Kidney epithelial cell (primary cell): ENCODE data around the gene VPS13A. TPM values are rescaled to one million over a fixed set of nuclear protein-coding genes. Genes with fewer than 3 reads are reported as not detected.

Experiments
- DNase-seq: peaks from one replicate; pipeline ENCODE4 v3.0.0-alpha.2; 2010; ENCODE audit warnings: low read depth
- H3K27me3 ChIP-seq: 2 replicates; pipeline ENCODE4 v1.6.0; 2011; ENCODE audit warnings: low read length; ENCODE audit not compliant: control insufficient read depth, insufficient read depth
- H3K36me3 ChIP-seq: 2 replicates; pipeline ENCODE4 v1.5.1; 2011; ENCODE audit warnings: low read length; ENCODE audit not compliant: control insufficient read depth, insufficient read depth
- H3K4me3 ChIP-seq: 2 replicates; pipeline ENCODE4 v1.5.1; 2011; ENCODE audit warnings: low read depth, mild to moderate bottlenecking, control low read depth, low read length
- CTCF ChIP-seq: IDR thresholded peaks from 2 replicates; pipeline ENCODE4 v1.5.1; 2011; ENCODE audit warnings: mild to moderate bottlenecking, moderate library complexity, low read length, control low read depth, inconsistent platforms; ENCODE audit not compliant: insufficient read depth, poor library complexity, severe bottlenecking
- total RNA-seq: library from RNA; depleted of rRNA; stranded (reverse); fragments of >200 nt; gene quantifications from 2 replicates; pipeline ENCODE4 v1.2.3, GENCODE V29; 2015

VPS13A gene
- total RNA-seq, 1 donor from 2014 or later: 16.3 TPM

GRCh38 chr9:77188242-77188641 is 10.9 kb downstream of the VPS13A start:
- no peak for DNase-seq
- Histone ChIP-seq H3K4me3 (no peak overlapping the region), H3K36me3 (no peaks in the 10 kb centered on the region), H3K27me3 (no peaks in the 10 kb centered on the region)
- TF ChIP-seq CTCF: no peak

GRCh38 chr9:77194423-77194822 is 17.1 kb downstream of the VPS13A start:
- no peaks in the 10 kb centered on the region for H3K27me3 ChIP-seq
- TF ChIP-seq CTCF: no peak
- H3K4me3 ChIP-seq: no peak overlapping the region
- DNase-seq: no peak
- H3K36me3 ChIP-seq: no peaks in the 10 kb centered on the region

- no peak for DNase-seq
- Histone ChIP-seq H3K36me3 (no peaks in the 10 kb centered on the region), H3K27me3 (no peaks in the 10 kb centered on the region), H3K4me3 (no peak overlapping the region)
- TF ChIP-seq CTCF: no peak
These were observed 32.8 kb downstream of the VPS13A start for GRCh38 chr9:77210116-77210515.

- TF ChIP-seq CTCF: no peak
- Histone ChIP-seq H3K4me3 (no peak overlapping the region), H3K27me3 (no peaks in the 10 kb centered on the region), H3K36me3 (no peaks in the 10 kb centered on the region)
- DNase-seq: no peak
These were observed 34.2 kb downstream of the VPS13A start for GRCh38 chr9:77211561-77211960.

GRCh38 chr9:77212801-77213200 is 35.5 kb downstream of the VPS13A start:
- H3K4me3 ChIP-seq: no peak overlapping the region
- DNase-seq: no peak
- TF ChIP-seq CTCF: no peak
- H3K27me3 ChIP-seq: no peaks in the 10 kb centered on the region
- no peaks in the 10 kb centered on the region for H3K36me3 ChIP-seq

- Histone ChIP-seq H3K27me3 (no peaks in the 10 kb centered on the region), H3K4me3 (no peak overlapping the region), H3K36me3 (no peaks in the 10 kb centered on the region)
- TF ChIP-seq CTCF: peak; percentile 28
- no peak for DNase-seq
These were observed 38.5 kb downstream of the VPS13A start for GRCh38 chr9:77215874-77216273.
